GM12865 (cell line): ENCODE measurements around the gene MSMP.
A peak's percentile ranks its signal among the peaks of the same experiment; 100 is the strongest.

Source experiments
- DNase-seq: peaks from one replicate; pipeline ENCODE4 v3.0.0; 2010; ENCODE audit warnings: low read depth
- H3K4me3 ChIP-seq: 2 replicates; pipeline ENCODE4 v1.5.1; 2011; ENCODE audit warnings: mild to moderate bottlenecking, low read depth, low read length, control low read depth
- TF ChIP-seq, protein P1 (sequence below): IDR thresholded peaks from 2 replicates; pipeline ENCODE4 v1.5.1; 2011; ENCODE audit warnings: low read length, control low read depth, low read depth, inconsistent platforms; ENCODE audit not compliant: insufficient read depth; ENCODE audit errors: missing control alignments

MSMP gene

DNA sequence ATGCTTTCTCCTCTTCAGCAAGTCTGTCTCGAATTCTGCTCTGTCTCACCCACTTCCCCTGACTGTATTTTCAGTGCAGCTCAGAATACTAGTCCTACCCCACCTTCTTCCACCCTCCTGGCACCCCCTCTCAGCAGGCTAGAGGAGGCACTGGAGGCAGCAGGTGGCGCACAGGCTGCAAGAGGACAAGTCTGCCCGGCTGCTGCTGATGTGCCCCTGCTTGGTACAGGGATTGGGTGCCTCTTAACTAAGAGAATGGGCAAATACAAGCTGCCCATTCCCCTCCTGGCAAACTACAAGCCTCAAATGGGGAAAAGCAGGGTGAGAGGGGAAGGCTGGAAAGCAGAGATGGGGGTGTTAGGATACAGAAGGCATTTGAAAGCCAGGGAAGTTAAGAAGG lies 27.1 kb downstream of the MSMP start:
- H3K4me3 ChIP-seq, result no peak overlapping the region
- TF ChIP-seq, protein P1, sequence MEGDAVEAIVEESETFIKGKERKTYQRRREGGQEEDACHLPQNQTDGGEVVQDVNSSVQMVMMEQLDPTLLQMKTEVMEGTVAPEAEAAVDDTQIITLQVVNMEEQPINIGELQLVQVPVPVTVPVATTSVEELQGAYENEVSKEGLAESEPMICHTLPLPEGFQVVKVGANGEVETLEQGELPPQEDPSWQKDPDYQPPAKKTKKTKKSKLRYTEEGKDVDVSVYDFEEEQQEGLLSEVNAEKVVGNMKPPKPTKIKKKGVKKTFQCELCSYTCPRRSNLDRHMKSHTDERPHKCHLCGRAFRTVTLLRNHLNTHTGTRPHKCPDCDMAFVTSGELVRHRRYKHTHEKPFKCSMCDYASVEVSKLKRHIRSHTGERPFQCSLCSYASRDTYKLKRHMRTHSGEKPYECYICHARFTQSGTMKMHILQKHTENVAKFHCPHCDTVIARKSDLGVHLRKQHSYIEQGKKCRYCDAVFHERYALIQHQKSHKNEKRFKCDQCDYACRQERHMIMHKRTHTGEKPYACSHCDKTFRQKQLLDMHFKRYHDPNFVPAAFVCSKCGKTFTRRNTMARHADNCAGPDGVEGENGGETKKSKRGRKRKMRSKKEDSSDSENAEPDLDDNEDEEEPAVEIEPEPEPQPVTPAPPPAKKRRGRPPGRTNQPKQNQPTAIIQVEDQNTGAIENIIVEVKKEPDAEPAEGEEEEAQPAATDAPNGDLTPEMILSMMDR, result peak; percentile 29
- peak; percentile 78 for DNase-seq

DNA sequence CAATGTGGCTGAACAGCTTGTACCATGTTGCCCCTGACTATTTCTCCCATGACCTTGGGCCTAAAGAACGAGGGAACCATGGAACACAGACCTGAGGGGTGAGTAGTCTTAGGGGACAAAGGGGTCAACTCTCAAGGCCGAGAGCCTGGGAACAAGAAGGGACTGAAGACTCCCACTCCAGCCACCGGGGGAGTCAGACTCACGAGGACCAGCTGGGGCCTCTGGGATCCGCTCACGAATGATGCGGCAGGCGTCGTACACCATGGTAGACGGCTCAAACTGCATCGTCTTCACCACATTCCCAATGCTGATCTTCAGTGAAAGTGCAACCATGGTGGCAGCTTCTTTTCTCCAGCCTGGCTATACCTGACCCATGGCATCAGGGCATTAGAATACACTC lies 28.7 kb downstream of the MSMP start:
- TF ChIP-seq, protein P1, result no peak
- DNase-seq, result no peak
- H3K4me3 ChIP-seq, result no peak overlapping the region

DNA sequence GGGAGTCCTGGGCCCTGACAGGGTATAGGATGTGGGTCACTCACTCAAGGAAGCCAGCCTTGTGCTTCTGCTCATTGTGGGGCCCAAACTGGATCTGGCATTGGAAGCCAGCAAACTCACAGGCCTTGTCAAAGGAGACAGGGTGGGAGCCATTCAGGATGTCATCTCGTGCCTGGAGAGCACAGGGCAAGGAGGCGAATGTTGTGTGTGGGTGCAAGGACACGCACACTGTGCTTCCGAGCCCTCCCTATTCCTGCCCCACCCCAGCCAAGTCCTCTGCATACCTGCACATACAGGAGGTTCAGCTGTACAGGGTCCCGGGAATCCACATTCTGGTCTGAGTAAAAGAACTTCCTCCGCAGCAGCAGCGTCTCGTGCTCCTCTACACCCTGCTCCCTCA lies 30.2 kb downstream of the MSMP start:
- DNase-seq, result no peak
- no peak overlapping the region for H3K4me3 ChIP-seq
- TF ChIP-seq, protein P1, result no peak

GRCh38 chr9:35723426-35723825 lies 30.6 kb downstream of the MSMP start:
- H3K4me3 ChIP-seq, result no peak overlapping the region
- TF ChIP-seq, protein P1, result no peak
- no peak for DNase-seq

GRCh38 chr9:35719546-35719945 lies 34.5 kb downstream of the MSMP start:
- TF ChIP-seq, protein P1, result no peak
- DNase-seq, result no peak
- H3K4me3 ChIP-seq, result no peak overlapping the region

- TF ChIP-seq, protein P1, result no peak
- peak; percentile 24 for DNase-seq
- no peak overlapping the region for H3K4me3 ChIP-seq
Measured at GRCh38 chr9:35718721-35719511, 35.2 kb downstream of the MSMP start.
